A673 (cell line): ENCODE data around the gene STAG1.

ENCODE experiments used
- CTCF ChIP-seq: fragments of 300-800, 200-600 bp; sonication (generic); conservative IDR thresholded peaks from 2 replicates; pipeline ENCODE4 v1.5.1; 2017; ENCODE audit warnings: low read depth, mild to moderate bottlenecking, antibody characterized with exemption, low read length, moderate library complexity, mixed read lengths
- EZH2 ChIP-seq: fragments of 200-600 bp; sonication (generic); IDR thresholded peaks from 2 replicates; pipeline ENCODE4 v1.6.1; 2017; ENCODE audit warnings: borderline replicate concordance, low read depth, mild to moderate bottlenecking, mixed read lengths, antibody characterized with exemption, low read length; ENCODE audit not compliant: poor library complexity, severe bottlenecking

GRCh38 chr3:136658946-136659682 is 93.1 kb downstream of the STAG1 start:
- TF ChIP-seq CTCF (no peak), EZH2 (no peak)
